ENCODE measurements around the gene APEH. TPM values are rescaled to one million over a fixed set of nuclear protein-coding genes. Genes with fewer than 3 reads are reported as not detected.

Gene APEH
- 102 and 155 TPM in 2 replicates for total RNA-seq

DNA sequence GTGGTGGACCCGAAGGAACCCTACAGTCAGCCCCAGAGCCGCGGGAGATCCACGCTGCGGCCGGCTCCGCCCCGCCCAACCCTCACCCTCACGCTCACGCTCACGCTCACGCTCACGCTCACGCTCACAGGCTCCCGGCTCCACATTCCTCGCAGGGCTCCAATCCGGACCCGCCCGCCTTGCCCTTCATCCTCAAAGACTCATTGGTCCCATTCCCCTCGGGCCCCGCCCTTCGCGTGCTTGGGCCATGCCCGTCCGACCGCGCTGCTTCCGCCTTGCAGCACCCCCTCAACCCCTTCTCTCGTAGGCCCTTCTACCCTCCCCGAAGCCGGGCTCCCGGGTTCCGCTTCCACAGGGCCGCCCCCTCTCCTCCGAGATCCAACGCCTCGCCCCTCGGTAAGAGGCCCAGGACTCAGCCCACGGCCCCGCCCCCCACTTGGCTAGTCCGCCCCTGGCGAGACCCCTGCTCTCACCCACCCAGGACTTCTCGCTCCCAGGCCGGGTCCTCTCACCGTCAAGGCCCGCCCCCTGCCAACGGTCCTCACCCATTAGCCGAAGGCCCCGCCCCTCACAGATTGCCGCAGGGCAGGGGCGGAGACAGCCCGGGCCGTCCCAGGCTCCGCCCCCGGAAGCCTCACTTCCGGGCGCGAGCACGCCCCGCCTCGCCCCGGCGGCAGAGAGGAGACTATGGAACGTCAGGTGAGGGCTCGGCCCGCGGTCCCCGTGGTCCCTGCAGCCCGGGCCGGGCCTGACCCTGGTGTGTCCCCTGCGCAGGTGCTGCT is at the start of gene APEH:
Gene APEH, plus strand, starts transcription at position 637 of the 782 bp plus-strand sequence. Its CDS starts 51 bp downstream, at position 688.

GRCh38 chr3:49689046-49689907 is 15.1 kb downstream of the APEH start, which contains the start of the genes MST1 and RNF123:
TSS of gene MST1 (minus strand) at chr3:49689474. CDS start at chr3:49688691, 783 bp downstream.
TSS of gene RNF123 (plus strand) at chr3:49689557. CDS start at chr3:49691166, 1,609 bp downstream.

DNA sequence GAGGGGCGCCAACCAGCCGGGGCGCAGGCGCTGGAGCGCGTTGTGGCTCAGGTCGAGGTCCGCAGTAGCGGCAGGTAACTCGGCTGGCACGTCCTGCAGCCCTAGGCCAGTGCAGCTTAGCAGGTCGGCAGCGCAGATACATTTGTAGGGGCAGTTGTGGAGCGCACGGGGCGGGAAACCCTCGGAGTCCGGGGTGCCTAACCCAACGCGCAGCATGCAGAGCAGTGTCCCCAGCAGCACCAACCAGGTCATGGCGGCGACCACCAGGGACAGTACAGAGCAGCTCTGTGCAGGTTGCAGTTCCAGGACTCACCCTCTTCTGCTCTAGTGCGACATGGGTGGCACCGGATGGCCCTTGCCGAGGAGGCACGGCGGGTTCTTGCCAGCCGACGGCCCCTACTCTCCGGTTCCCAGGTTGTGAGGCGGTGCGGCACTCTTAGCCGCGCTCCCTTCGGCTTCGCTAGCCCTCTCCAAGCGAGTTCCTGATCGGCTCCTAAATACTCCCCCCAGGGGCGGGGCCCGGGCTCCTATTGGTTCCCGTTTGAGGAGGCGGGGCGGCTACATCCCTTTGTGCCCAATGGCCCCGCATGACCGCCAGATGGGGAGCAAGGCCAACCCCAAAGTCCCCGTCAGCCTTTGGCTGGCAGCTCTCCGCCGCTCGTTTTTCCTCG is 45.2 kb downstream of the APEH start, which contains the start of gene AMIGO3:
Gene AMIGO3, minus strand, starts transcription at position 471 of the 671 bp plus-strand sequence. Its CDS starts 219 bp downstream, at position 252.

GRCh38 chr3:49723628-49724551 is 49.7 kb downstream of the APEH start, which contains the start of gene GMPPB:
TSS of gene GMPPB (minus strand) at chr3:49723951. CDS start at chr3:49723726, 225 bp downstream.

Small RNA genes within 50 kb of the gene (small RNA-seq; reads per million reads assigned to genes)
- not detected for gene AMIGO3 (ENCODE audit: low replicate concordance)

Other genes with a start within 250 kb of the APEH start
- gene NICN1, start 245.0 kb upstream of the APEH start, total RNA-seq, result 5.7 and 6.6 TPM in 2 replicates
- gene DAG1, start 204.1 kb upstream of the APEH start, total RNA-seq, result 62.4 and 126 TPM in 2 replicates
- 0.14 and 0.22 TPM in 2 replicates for gene BSN, start 119.9 kb upstream of the APEH start, total RNA-seq
- 5.7 and 5.9 TPM in 2 replicates for gene MST1, start 15.1 kb downstream of the APEH start, total RNA-seq
- gene RNF123, start 15.2 kb downstream of the APEH start, total RNA-seq, result 34.8 and 39.7 TPM in 2 replicates
- 2.1 and 2.4 TPM in 2 replicates for gene AMIGO3, start 45.3 kb downstream of the APEH start, total RNA-seq
- gene GMPPB, start 49.6 kb downstream of the APEH start, total RNA-seq, result 63.6 and 132 TPM in 2 replicates
- gene IP6K1, start 112.2 kb downstream of the APEH start, total RNA-seq, result 50.3 and 52.1 TPM in 2 replicates
- gene CDHR4, start 125.5 kb downstream of the APEH start, total RNA-seq, result not detected in 2 replicates
- gene INKA1, start 128.9 kb downstream of the APEH start, total RNA-seq, result 4.4 and 4.6 TPM in 2 replicates
- 27.9 and 44.2 TPM in 2 replicates for gene UBA7, start 139.6 kb downstream of the APEH start, total RNA-seq
- gene TRAIP, start 182.2 kb downstream of the APEH start, total RNA-seq, result 0.66 and 8.2 TPM in 2 replicates
- gene CAMKV, start 195.6 kb downstream of the APEH start, total RNA-seq, result not detected in 2 replicates
- 0.43 and 1.3 TPM in 2 replicates for gene MST1R, start 229.5 kb downstream of the APEH start, total RNA-seq